MCF 10A (cell line): Measurements from ENCODE around the gene FKBP8. TPM values are rescaled to one million over a fixed set of nuclear protein-coding genes. Genes with fewer than 3 reads are reported as not detected.

Source experiments
- BruUV-seq: library from RNA; stranded (reverse); fragments of 400-500 nt; replicated peaks from 2 replicates; lab custom pipeline; 2021; lab: Mats Ljungman, UMichigan
- CTCF ChIA-PET: fragments of 300-600 bp; sonication (Branson Sonifier 250); formaldehyde crosslinking; extraction: SDS; loops from one replicate; lab custom pipeline; 2021; ENCODE audit warnings: antibody characterized with exemption, inconsistent platforms; lab: Yijun Ruan, JAX
- POLR2A ChIA-PET: fragments of 300-600, 350-650 bp; sonication (Branson Sonifier 250); formaldehyde crosslinking; extraction: SDS; loops from one replicate; lab custom pipeline; 2020; ENCODE audit warnings: antibody characterized with exemption, inconsistent platforms; lab: Yijun Ruan, JAX
- DNase-seq: peaks from one replicate; pipeline ENCODE4 v3.0.0-alpha.2; 2018; ENCODE audit not compliant: unreplicated experiment
- H3K27ac Mint-ChIP-seq: one replicate; pipeline ENCODE4 v1.8.0; 2022; ENCODE audit warnings: mild to moderate bottlenecking, low read depth, mixed read lengths; ENCODE audit not compliant: unreplicated experiment
- H3K27me3 Mint-ChIP-seq: one replicate; pipeline ENCODE4 v1.8.0; 2022; ENCODE audit warnings: mixed read lengths; ENCODE audit not compliant: insufficient read depth, unreplicated experiment
- H3K36me3 Mint-ChIP-seq: one replicate; pipeline ENCODE4 v1.8.0; 2022; ENCODE audit warnings: mild to moderate bottlenecking, moderate library complexity, mixed read lengths; ENCODE audit not compliant: insufficient read depth, unreplicated experiment
- H3K4me1 Mint-ChIP-seq: one replicate; pipeline ENCODE4 v1.8.0; 2022; ENCODE audit warnings: mixed read lengths; ENCODE audit not compliant: insufficient read depth, unreplicated experiment
- H3K4me3 Mint-ChIP-seq: one replicate; pipeline ENCODE4 v1.8.0; 2022; ENCODE audit warnings: mild to moderate bottlenecking, moderate library complexity, mixed read lengths; ENCODE audit not compliant: unreplicated experiment
- H3K9me3 Mint-ChIP-seq: one replicate; pipeline ENCODE4 v1.8.0; 2022; ENCODE audit warnings: mixed read lengths; ENCODE audit not compliant: unreplicated experiment
- intact Hi-C: fragments of 100-400 bp; cut with micrococcal nuclease; formaldehyde crosslinking; loops from 2 replicates; pipeline ENCODE4 v1.14.1; 2022
- total RNA-seq: library from RNA; stranded (reverse); gene quantifications from 2 replicates; pipeline ENCODE4 v1.2.3, GENCODE V29; 2022
- TF ChIP-seq, protein P1 (sequence below): fragments of 200-600 bp; IDR thresholded peaks from one replicate; pipeline ENCODE4 v1.8.0; 2022; ENCODE audit warnings: antibody characterized with exemption, mild to moderate bottlenecking; ENCODE audit not compliant: unreplicated experiment

Gene FKBP8
- total RNA-seq, 1 experiment from 2014 or later = 154 TPM

DNA sequence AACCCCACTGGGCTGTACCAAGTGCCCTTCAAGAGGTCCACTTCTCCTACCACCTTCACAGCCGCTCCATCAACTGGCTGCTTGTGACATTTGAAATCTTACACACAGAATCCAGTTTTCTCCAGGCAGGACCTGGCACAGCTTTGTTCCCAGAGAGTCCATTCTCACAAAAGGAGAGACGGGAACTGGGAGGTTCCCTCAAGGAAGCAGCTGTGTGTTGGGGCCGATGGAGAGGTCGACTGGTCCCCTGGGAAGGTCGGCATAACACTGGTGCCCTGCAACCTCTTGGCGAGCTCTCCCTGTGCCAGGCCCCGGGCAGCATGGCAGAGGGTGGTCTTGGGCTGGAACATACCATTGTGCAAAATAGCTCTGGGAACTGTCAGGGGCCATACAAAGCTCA, 43.0 kb downstream of the FKBP8 start:
- intact Hi-C loops = no loop called here
- no TSS peak for BruUV-seq
- H3K36me3 Mint-ChIP-seq = peaks cover 14% of the 10 kb centered on the region
- no peaks in the 10 kb centered on the region for H3K27me3 Mint-ChIP-seq
- H3K4me3 Mint-ChIP-seq = no peak overlapping the region
- ChIA-PET POLR2A (interaction anchor here (0.6 to 0.7 kb wide), 2 partner anchors 23 to 27 kb away, joined by 3 read pairs; no protein-coding TSS in a partner anchor), CTCF (interaction anchor here (1.3 kb wide), 1 partner anchor 19 kb away, joined by 8 read pairs; no protein-coding TSS in a partner anchor)
- H3K9me3 Mint-ChIP-seq = no peaks in the 10 kb centered on the region
- TF ChIP-seq, protein P1, sequence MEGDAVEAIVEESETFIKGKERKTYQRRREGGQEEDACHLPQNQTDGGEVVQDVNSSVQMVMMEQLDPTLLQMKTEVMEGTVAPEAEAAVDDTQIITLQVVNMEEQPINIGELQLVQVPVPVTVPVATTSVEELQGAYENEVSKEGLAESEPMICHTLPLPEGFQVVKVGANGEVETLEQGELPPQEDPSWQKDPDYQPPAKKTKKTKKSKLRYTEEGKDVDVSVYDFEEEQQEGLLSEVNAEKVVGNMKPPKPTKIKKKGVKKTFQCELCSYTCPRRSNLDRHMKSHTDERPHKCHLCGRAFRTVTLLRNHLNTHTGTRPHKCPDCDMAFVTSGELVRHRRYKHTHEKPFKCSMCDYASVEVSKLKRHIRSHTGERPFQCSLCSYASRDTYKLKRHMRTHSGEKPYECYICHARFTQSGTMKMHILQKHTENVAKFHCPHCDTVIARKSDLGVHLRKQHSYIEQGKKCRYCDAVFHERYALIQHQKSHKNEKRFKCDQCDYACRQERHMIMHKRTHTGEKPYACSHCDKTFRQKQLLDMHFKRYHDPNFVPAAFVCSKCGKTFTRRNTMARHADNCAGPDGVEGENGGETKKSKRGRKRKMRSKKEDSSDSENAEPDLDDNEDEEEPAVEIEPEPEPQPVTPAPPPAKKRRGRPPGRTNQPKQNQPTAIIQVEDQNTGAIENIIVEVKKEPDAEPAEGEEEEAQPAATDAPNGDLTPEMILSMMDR = no peak
- H3K27ac Mint-ChIP-seq = no peak overlapping the region
- H3K4me1 Mint-ChIP-seq = peaks cover 40% of the 10 kb centered on the region
- DNase-seq = no peak

DNA sequence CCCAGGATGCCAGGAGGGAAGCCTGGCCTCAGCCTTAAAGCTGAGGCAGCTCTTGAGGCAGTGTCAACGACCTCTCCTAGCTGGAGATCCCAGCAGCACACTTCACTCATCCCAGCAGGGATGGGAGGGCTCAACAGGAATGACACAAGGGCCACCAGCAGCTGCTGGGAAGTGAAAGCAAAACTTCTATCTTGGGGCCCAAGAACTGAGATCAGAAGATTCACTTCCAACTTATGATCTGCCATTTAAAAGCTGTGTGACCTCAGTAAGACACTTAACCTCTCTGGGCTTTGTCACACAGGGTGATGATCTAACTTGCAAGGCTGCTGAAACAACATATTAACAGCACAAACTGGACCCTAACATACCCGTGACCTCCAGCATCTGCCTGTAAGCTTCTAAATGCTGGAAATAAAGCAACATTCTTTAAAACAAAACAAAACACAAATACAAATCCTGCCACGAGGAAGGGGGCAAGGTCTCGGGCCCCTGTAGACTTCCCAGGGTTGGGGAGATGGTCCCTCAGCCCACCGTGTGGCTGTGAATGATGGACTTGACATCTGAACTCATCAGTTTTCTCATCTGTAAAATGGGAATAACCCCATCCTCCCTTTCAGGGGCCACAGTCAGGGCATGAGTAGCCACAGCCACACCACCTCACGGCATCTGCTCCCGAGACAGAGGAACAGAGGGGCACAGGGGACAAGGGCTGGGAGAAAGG, 44.2 kb downstream of the FKBP8 start:
- ChIA-PET CTCF (interaction anchor here (0.6 to 0.9 kb wide), 6 partner anchors 21 to 551 kb away, joined by 3 to 4 read pairs (median 3); no protein-coding TSS in a partner anchor), POLR2A (interaction anchor here (1.0 to 4.0 kb wide), 2 partner anchors 21 to 73 kb away, joined by 3 to 71 read pairs; partner anchors contain the start of genes ELL and UBA52)
- peaks cover 13% of the 10 kb centered on the region for H3K36me3 Mint-ChIP-seq
- TF ChIP-seq, protein P1 = no peak
- H3K4me1 Mint-ChIP-seq = peaks cover 28% of the 10 kb centered on the region
- no TSS peak for BruUV-seq
- no peaks in the 10 kb centered on the region for H3K9me3 Mint-ChIP-seq
- H3K27me3 Mint-ChIP-seq = no peaks in the 10 kb centered on the region
- intact Hi-C loops = no loop called here
- no peak overlapping the region for H3K4me3 Mint-ChIP-seq
- H3K27ac Mint-ChIP-seq = no peak overlapping the region
- DNase-seq = no peak

DNA sequence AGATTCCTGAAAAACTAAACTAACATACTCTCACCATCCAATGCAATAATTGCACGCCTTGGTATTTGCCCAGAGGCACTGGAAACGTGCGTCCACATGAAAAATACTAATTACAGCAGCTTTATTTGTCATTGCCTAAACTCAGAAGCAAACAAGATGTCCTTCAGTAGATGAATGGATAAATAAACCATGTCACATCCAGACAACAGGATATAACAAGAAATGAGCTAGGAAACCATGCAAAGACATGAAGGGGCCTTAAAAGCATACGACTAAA, 46.5 kb downstream of the FKBP8 start:
- CTCF ChIA-PET = interaction anchor here (0.6 to 2.0 kb wide), 7 partner anchors 9 to 535 kb away, joined by 3 to 17 read pairs (median 5); partner anchors contain the start of genes ELL and REX1BD
- Mint-ChIP-seq H3K4me3 (no peak overlapping the region), H3K36me3 (peaks cover 7% of the 10 kb centered on the region), H3K9me3 (no peaks in the 10 kb centered on the region), H3K27ac (peak overlapping the region; percentile 67), H3K27me3 (no peaks in the 10 kb centered on the region), H3K4me1 (peaks cover 22% of the 10 kb centered on the region)
- peak; percentile 45 for DNase-seq
- POLR2A ChIA-PET = interaction anchor here (0.6 to 4.0 kb wide), 15 partner anchors 10 to 637 kb away, joined by 3 to 71 read pairs (median 4); partner anchors contain the start of genes COPE, DDX49, ELL and REX1BD
- TF ChIP-seq, protein P1 = no peak
- no TSS peak for BruUV-seq
- intact Hi-C loops = no loop called here
